Muscle layer of colon (tissue), 2 donors: ENCODE data around the gene NGEF.

Experiments used
- H3K27ac ChIP-seq: one replicate; pipeline ENCODE4 v1.7.0; 2013; ENCODE audit warnings: low read depth, mild to moderate bottlenecking, low read length, moderate library complexity
- H3K27me3 ChIP-seq, 2 donors: one replicate each; pipeline ENCODE4 v1.7.0; 2013; ENCODE audit warnings: low read length in 2 of 2, mild to moderate bottlenecking in 2 of 2; ENCODE audit not compliant: insufficient read depth in 2 of 2, control insufficient read depth in 1 of 2
- H3K36me3 ChIP-seq: one replicate; pipeline ENCODE4 v1.7.0; 2013; ENCODE audit warnings: mild to moderate bottlenecking, low read length; ENCODE audit not compliant: insufficient read depth
- H3K4me1 ChIP-seq: one replicate; pipeline ENCODE4 v1.7.0; 2013; ENCODE audit warnings: mild to moderate bottlenecking, low read length; ENCODE audit not compliant: insufficient read depth
- H3K4me3 ChIP-seq, 2 donors: one replicate each; pipeline ENCODE4 v1.7.0; 2013; ENCODE audit warnings: low read length in 2 of 2, low read depth in 1 of 2, mild to moderate bottlenecking in 1 of 2, moderate library complexity in 1 of 2
- H3K9ac ChIP-seq: one replicate; pipeline ENCODE4 v1.7.0; 2013; ENCODE audit warnings: low read length
- H3K9me3 ChIP-seq: one replicate; pipeline ENCODE4 v1.7.0; 2013; ENCODE audit warnings: mild to moderate bottlenecking, low read length
- donor health status: abdominal sarcoma.
- donor health status: Adenocarcinoma of cecum.

NGEF gene

DNA sequence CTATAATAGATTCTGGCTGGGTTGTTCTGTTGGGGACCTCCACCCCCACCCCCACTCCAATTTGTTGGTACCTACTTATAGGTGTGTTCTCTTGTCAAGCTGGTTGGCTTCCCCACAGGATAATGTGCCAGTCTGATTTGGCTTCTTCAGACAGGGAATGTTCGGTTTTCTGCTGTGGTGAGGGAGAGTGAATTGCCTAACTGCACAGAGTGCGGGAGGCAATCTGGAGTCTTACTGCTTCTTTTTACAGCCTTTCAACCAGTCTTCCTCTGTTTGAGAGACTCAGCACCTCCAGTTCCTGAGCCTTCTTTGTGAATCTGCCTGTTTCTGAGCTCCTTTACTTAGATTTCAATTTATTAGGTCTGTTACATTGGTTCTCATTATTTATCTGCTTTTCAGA is 170.4 kb downstream of the NGEF start:
- H3K4me1 ChIP-seq = peaks cover 13% of the 10 kb centered on the region
- peaks cover 73% of the 10 kb centered on the region for H3K36me3 ChIP-seq
- H3K9me3 ChIP-seq = no peaks in the 10 kb centered on the region
- no peaks in the 10 kb centered on the region for H3K27me3 ChIP-seq
- no peak overlapping the region for H3K4me3 ChIP-seq
- H3K27ac ChIP-seq = no peak overlapping the region
- H3K9ac ChIP-seq = no peak overlapping the region

- H3K4me1 ChIP-seq = peaks cover 13% of the 10 kb centered on the region
- H3K9ac ChIP-seq = no peak overlapping the region
Measured at GRCh38 chr2:232839411-232840079, 173.5 kb downstream of the NGEF start.

GRCh38 chr2:232838406-232838874 is 174.6 kb downstream of the NGEF start:
- Histone ChIP-seq H3K27me3 (no peaks in the 10 kb centered on the region), H3K9me3 (no peaks in the 10 kb centered on the region), H3K36me3 (peaks cover 68% of the 10 kb centered on the region), H3K4me3 (no peak overlapping the region), H3K27ac (no peak overlapping the region), H3K4me1 (peaks cover 13% of the 10 kb centered on the region), H3K9ac (no peak overlapping the region)

More at GRCh38 chr2:232839411-232840079, 173.5 kb downstream of the NGEF start:
- Histone ChIP-seq H3K27ac (no peak overlapping the region), H3K9me3 (no peaks in the 10 kb centered on the region), H3K4me3 (no peak overlapping the region), H3K36me3 (peaks cover 64% of the 10 kb centered on the region), H3K27me3 (no peaks in the 10 kb centered on the region)

DNA sequence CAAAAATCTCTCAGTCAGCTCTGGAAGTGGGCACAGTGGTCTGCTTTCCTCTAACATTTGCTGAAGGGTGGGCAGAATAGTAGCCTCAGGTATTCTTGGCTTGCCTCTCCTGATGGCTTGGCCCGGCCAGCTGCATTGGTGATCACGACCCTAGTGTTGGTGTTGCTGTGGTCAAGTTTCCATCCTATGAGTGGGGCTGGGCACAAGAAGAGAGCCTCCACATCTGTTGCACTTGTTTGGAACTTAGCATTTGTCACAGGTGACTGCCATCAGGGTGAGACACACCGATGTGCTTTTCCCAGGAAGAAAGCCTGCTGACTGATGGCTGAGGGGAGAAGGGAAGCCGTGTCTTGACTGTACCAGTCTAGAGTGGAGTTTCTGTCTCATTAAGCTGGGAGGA is 176.1 kb downstream of the NGEF start:
- peaks cover 71% of the 10 kb centered on the region for H3K36me3 ChIP-seq
- no peaks in the 10 kb centered on the region for H3K27me3 ChIP-seq
- H3K27ac ChIP-seq = no peak overlapping the region
- H3K4me3 ChIP-seq = no peak overlapping the region
- H3K4me1 ChIP-seq = peaks cover 13% of the 10 kb centered on the region
- H3K9ac ChIP-seq = no peak overlapping the region
- no peaks in the 10 kb centered on the region for H3K9me3 ChIP-seq

GRCh38 chr2:232835687-232836208 is 177.3 kb downstream of the NGEF start:
- Histone ChIP-seq H3K36me3 (peaks cover 78% of the 10 kb centered on the region), H3K9ac (no peak overlapping the region), H3K27ac (no peak overlapping the region), H3K4me3 (no peak overlapping the region), H3K9me3 (no peaks in the 10 kb centered on the region), H3K27me3 (no peaks in the 10 kb centered on the region), H3K4me1 (peaks cover 13% of the 10 kb centered on the region)

DNA sequence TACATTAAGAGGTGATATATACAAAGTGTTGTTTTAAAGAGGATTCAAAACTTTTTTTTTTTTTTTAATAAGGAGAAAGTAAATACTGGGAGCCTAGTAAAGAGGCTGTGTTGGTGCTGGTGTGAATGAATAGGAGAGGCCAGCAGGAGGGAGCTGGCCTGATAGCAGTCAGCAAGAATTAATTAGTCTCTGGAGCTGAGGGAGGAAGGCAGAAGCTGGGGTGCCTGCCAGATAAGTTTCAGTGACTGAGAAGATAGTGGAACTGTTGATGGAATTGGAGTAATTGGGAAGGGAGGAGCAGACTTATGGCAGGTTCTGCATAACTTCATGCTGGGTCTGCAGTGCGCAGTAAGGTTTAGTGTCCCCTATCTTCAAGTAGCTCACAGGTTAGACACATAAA is 179.2 kb downstream of the NGEF start:
- Histone ChIP-seq H3K27ac (no peak overlapping the region), H3K4me3 (no peak overlapping the region), H3K9ac (no peak overlapping the region), H3K36me3 (peaks cover 66% of the 10 kb centered on the region), H3K9me3 (no peaks in the 10 kb centered on the region), H3K27me3 (no peaks in the 10 kb centered on the region), H3K4me1 (peaks cover 5% of the 10 kb centered on the region)

- Histone ChIP-seq H3K36me3 (peaks cover 56% of the 10 kb centered on the region), H3K27ac (no peak overlapping the region)
Measured at GRCh38 chr2:232831496-232831895, 181.6 kb downstream of the NGEF start.

GRCh38 chr2:232829988-232830387 is 183.1 kb downstream of the NGEF start:
- no peaks in the 10 kb centered on the region for H3K27me3 ChIP-seq
- H3K9ac ChIP-seq = no peak overlapping the region
- no peaks in the 10 kb centered on the region for H3K9me3 ChIP-seq
- no peaks in the 10 kb centered on the region for H3K4me1 ChIP-seq
- peaks cover 52% of the 10 kb centered on the region for H3K36me3 ChIP-seq
- H3K4me3 ChIP-seq = no peak overlapping the region
- H3K27ac ChIP-seq = no peak overlapping the region

More at GRCh38 chr2:232831496-232831895, 181.6 kb downstream of the NGEF start:
- Histone ChIP-seq H3K9me3 (no peaks in the 10 kb centered on the region), H3K9ac (no peak overlapping the region), H3K4me1 (no peaks in the 10 kb centered on the region), H3K27me3 (no peaks in the 10 kb centered on the region), H3K4me3 (no peak overlapping the region)
